ENCODE measurements around the gene GNRHR. TPM values are rescaled to one million over a fixed set of nuclear protein-coding genes. Genes with fewer than 3 reads are reported as not detected.

Gene GNRHR
- polyA plus RNA-seq, 1 donor (not counting 4 experiments of a cell fraction or from before 2014, with no cell fraction given) = 0.24 TPM

DNA sequence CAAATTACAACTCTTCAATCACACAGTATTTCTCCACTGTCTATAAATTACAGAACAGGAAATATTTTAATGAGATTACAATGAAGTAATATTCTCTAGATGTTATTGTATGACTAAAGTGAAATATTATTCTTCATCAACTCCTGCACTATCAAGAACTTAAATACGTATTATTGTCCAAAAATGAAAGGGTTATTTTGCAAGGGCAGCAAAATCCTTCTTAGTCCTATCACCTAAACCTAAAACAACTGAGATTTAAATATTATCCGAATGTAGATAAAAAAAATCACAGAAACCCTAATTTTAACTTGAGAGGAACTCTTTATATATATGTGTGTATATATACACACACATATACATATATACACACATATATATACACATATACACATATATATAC is 58.1 kb downstream of the GNRHR start:
- Histone ChIP-seq H2AFZ (ENCODE audit: control insufficient read depth, low read length) (no peak overlapping the region), H3K4me1 (ENCODE audit: control insufficient read depth, extremely low read depth, insufficient read depth, low read length) (peaks cover 12% of the 10 kb centered on the region), H3K4me3 (ENCODE audit: control insufficient read depth in 2 of 3, extremely low read depth in 1 of 3, insufficient read depth in 2 of 3, low read depth in 1 of 3, low read length in 3 of 3) (no peak overlapping the region), H3K4me2 (ENCODE audit: control insufficient read depth, extremely low read depth, insufficient read depth, low read depth, low read length) (no peak overlapping the region), H3K9me1 (ENCODE audit: control insufficient read depth, extremely low read depth, insufficient read depth, low read length) (no peaks in the 10 kb centered on the region), H3K36me3 (ENCODE audit: control insufficient read depth in 2 of 2, extremely low read depth in 1 of 2, insufficient read depth in 2 of 2, low read length in 2 of 2) (peaks cover 8 to 9% of the 10 kb centered on the region in 2 experiments), H4K20me1 (ENCODE audit: control insufficient read depth, extremely low read depth, insufficient read depth, low read length) (no peaks in the 10 kb centered on the region), H3K27ac (ENCODE audit: control insufficient read depth, insufficient read depth, low read length) (no peak overlapping the region), H3K79me2 (ENCODE audit: control insufficient read depth, insufficient read depth, low read length) (peaks cover 93% of the 10 kb centered on the region), H3K27me3 (ENCODE audit: control insufficient read depth, extremely low read depth, insufficient read depth, low read length) (no peaks in the 10 kb centered on the region), H3K9me3 (ENCODE audit: control insufficient read depth, low read depth, low read length) (no peaks in the 10 kb centered on the region), H3K9ac (ENCODE audit: control insufficient read depth, extremely low read depth, insufficient read depth, low read length) (no peak overlapping the region)
- TF ChIP-seq EZH2 (IDR thresholded peaks at IDR 0.05; ENCODE audit: low read length) = no peak
- TF ChIP-seq, protein P1, sequence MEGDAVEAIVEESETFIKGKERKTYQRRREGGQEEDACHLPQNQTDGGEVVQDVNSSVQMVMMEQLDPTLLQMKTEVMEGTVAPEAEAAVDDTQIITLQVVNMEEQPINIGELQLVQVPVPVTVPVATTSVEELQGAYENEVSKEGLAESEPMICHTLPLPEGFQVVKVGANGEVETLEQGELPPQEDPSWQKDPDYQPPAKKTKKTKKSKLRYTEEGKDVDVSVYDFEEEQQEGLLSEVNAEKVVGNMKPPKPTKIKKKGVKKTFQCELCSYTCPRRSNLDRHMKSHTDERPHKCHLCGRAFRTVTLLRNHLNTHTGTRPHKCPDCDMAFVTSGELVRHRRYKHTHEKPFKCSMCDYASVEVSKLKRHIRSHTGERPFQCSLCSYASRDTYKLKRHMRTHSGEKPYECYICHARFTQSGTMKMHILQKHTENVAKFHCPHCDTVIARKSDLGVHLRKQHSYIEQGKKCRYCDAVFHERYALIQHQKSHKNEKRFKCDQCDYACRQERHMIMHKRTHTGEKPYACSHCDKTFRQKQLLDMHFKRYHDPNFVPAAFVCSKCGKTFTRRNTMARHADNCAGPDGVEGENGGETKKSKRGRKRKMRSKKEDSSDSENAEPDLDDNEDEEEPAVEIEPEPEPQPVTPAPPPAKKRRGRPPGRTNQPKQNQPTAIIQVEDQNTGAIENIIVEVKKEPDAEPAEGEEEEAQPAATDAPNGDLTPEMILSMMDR (optimal IDR thresholded peaks at IDR 0.05 in 1 of 3, IDR thresholded peaks at IDR 0.05 in 1 of 3, conservative IDR thresholded peaks at IDR 0.05 in 1 of 3; ENCODE audit: extremely low read depth in 1 of 3, insufficient read depth in 2 of 3, low read length in 3 of 3) = no peak
- DNase-seq (ENCODE audit: low read depth, low spot score) = no peak
- dilution Hi-C loops (cut with MboI; ENCODE audit: extremely low pct_ligation_motif_present, low sequenced_read_pairs) = no loop called here
- no peak for FAIRE-seq

DNA sequence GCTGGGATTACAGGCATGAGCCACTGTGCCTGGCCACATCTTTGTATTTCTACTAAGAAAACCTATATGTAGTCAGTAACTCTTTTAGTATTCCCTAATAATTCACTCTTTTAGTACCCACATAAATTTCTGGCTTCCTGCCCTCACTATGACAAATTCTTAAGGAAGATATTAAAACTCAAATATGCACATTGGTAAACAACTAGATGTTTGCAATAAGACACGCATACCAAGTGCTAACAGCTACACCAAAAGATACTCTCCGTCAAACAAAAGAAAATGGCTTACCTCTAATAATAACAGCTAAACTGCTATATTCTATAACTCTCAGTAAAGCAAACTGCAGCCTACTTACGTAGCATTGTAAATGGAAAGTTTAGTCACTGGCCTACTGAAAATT is 59.5 kb downstream of the GNRHR start:
- H3K4me1 ChIP-seq (ENCODE audit: control insufficient read depth, extremely low read depth, insufficient read depth, low read length) = peaks cover 12% of the 10 kb centered on the region
- no peaks in the 10 kb centered on the region for H3K9me1 ChIP-seq (ENCODE audit: control insufficient read depth, extremely low read depth, insufficient read depth, low read length)
- H3K9me3 ChIP-seq (ENCODE audit: control insufficient read depth, low read depth, low read length) = no peaks in the 10 kb centered on the region
- dilution Hi-C loops (cut with MboI; ENCODE audit: extremely low pct_ligation_motif_present, low sequenced_read_pairs) = no loop called here
- no peak overlapping the region for H2AFZ ChIP-seq (ENCODE audit: control insufficient read depth, low read length)
- DNase-seq (ENCODE audit: low read depth, low spot score) (no peak), FAIRE-seq (no peak)
- H3K36me3 ChIP-seq (ENCODE audit: control insufficient read depth in 2 of 2, extremely low read depth in 1 of 2, insufficient read depth in 2 of 2, low read length in 2 of 2) = peaks cover 8 to 9% of the 10 kb centered on the region in 2 experiments
- H3K9ac ChIP-seq (ENCODE audit: control insufficient read depth, extremely low read depth, insufficient read depth, low read length) = no peak overlapping the region
- TF ChIP-seq EZH2 (IDR thresholded peaks at IDR 0.05; ENCODE audit: low read length) = no peak
- TF ChIP-seq, protein P1 (optimal IDR thresholded peaks at IDR 0.05 in 1 of 3, IDR thresholded peaks at IDR 0.05 in 1 of 3, conservative IDR thresholded peaks at IDR 0.05 in 1 of 3; ENCODE audit: extremely low read depth in 1 of 3, insufficient read depth in 2 of 3, low read length in 3 of 3) = no peak
- no peak overlapping the region for H3K27ac ChIP-seq (ENCODE audit: control insufficient read depth, insufficient read depth, low read length)
- H3K4me3 ChIP-seq (ENCODE audit: control insufficient read depth in 2 of 3, extremely low read depth in 1 of 3, insufficient read depth in 2 of 3, low read depth in 1 of 3, low read length in 3 of 3) = no peak overlapping the region
- no peaks in the 10 kb centered on the region for H4K20me1 ChIP-seq (ENCODE audit: control insufficient read depth, extremely low read depth, insufficient read depth, low read length)
- H3K4me2 ChIP-seq (ENCODE audit: control insufficient read depth, extremely low read depth, insufficient read depth, low read depth, low read length) = no peak overlapping the region
- H3K79me2 ChIP-seq (ENCODE audit: control insufficient read depth, insufficient read depth, low read length) = peaks cover 93% of the 10 kb centered on the region
- no peaks in the 10 kb centered on the region for H3K27me3 ChIP-seq (ENCODE audit: control insufficient read depth, extremely low read depth, insufficient read depth, low read length)
